LNCaP clone FGC (cell line): ENCODE measurements around the gene MMP28.

ENCODE experiments used
- DNase-seq: peaks from one replicate; pipeline ENCODE4 v3.0.0-alpha.2; 2011; ENCODE audit warnings: low read depth
- H3K4me3 ChIP-seq: 2 replicates; pipeline ENCODE4 v1.5.1; 2011; ENCODE audit warnings: mild to moderate bottlenecking, low read depth, low read length, control low read depth
- CTCF ChIP-seq: IDR thresholded peaks from 2 replicates; pipeline ENCODE4 v1.5.1; 2012; ENCODE audit warnings: mild to moderate bottlenecking; ENCODE audit not compliant: control insufficient read depth, insufficient read depth; ENCODE audit errors: extremely low read depth

The MMP28 gene

GRCh38 chr17:35731239-35731916 is 64.1 kb downstream of the MMP28 start, which contains the start of gene RASL10B:
Gene RASL10B, plus strand, starts transcription at chr17:35731639. Its CDS starts 3,546 bp downstream, at chr17:35735185.
- no peak for DNase-seq
- peak within 1 kb of the TSS; percentile 41 for H3K4me3 ChIP-seq
- no peak for TF ChIP-seq CTCF

- TF ChIP-seq CTCF = no peak
- H3K4me3 ChIP-seq = no peak overlapping the region
- DNase-seq = no peak
These were observed 64.9 kb downstream of the MMP28 start for GRCh38 chr17:35730400-35731005.

GRCh38 chr17:35729405-35729833 is 66.0 kb downstream of the MMP28 start:
- no peak for TF ChIP-seq CTCF
- no peak for DNase-seq
- no peak overlapping the region for H3K4me3 ChIP-seq

- no peak for DNase-seq
- no peak overlapping the region for H3K4me3 ChIP-seq
- TF ChIP-seq CTCF = no peak
These were observed 66.9 kb downstream of the MMP28 start for GRCh38 chr17:35728551-35728950.

GRCh38 chr17:35727635-35728034 is 67.8 kb downstream of the MMP28 start:
- no peak for DNase-seq
- no peak for TF ChIP-seq CTCF
- no peak overlapping the region for H3K4me3 ChIP-seq

GRCh38 chr17:35726953-35727460 is 68.4 kb downstream of the MMP28 start:
- no peak for TF ChIP-seq CTCF
- DNase-seq = no peak

More at GRCh38 chr17:35726953-35727460, 68.4 kb downstream of the MMP28 start:
- H3K4me3 ChIP-seq = no peak overlapping the region
